Measurements from ENCODE around the gene MOCOS. TPM values are rescaled to one million over a fixed set of nuclear protein-coding genes. Genes with fewer than 3 reads are reported as not detected.
"Not testable (repeated sequence)": the region's sequence is repeated elsewhere in the genome, so short reads cannot be mapped to it uniquely, and the experiment has no call there.

Gene MOCOS
- total and polyA plus RNA-seq, 4 donors, result 0.90 to 4.4 (median 2.7) TPM

- DNase-seq (no peak), ATAC-seq (ENCODE audit: low FRiP score) (no peak)
- Histone ChIP-seq H3K4me3 (ENCODE audit: low read length in 2 of 2) (no peak overlapping the region), H3K27ac (ENCODE audit: low read depth in 1 of 2, low read length in 2 of 2) (no peak overlapping the region), H3K4me1 (ENCODE audit: control insufficient read depth in 1 of 2, insufficient read depth in 2 of 2, low read length in 2 of 2) (no peaks in the 10 kb centered on the region), H3K9me3 (ENCODE audit: control insufficient read depth, low read length) (no peaks in the 10 kb centered on the region), H3K36me3 (ENCODE audit: control insufficient read depth in 1 of 2, insufficient read depth in 2 of 2, low read length in 1 of 2) (peaks cover 0 to 2% of the 10 kb centered on the region in 2 donors), H3K27me3 (ENCODE audit: control insufficient read depth in 1 of 2, insufficient read depth in 2 of 2, low read length in 1 of 2) (no peaks in the 10 kb centered on the region)
- intact Hi-C loops (cut with DNase I), result no loop called here
- WGBS, 2 donors, result 87 to 88% methylated on average over 3 of the region's 3 CpGs
Observed at GRCh38 chr18:36217348-36217747, 30.1 kb downstream of the MOCOS start.

GRCh38 chr18:36229188-36229587 lies 41.9 kb downstream of the MOCOS start:
- no peak for DNase-seq
- Histone ChIP-seq H3K36me3 (ENCODE audit: control insufficient read depth in 1 of 2, insufficient read depth in 2 of 2, low read length in 1 of 2) (peaks cover 0 to 3% of the 10 kb centered on the region in 2 donors), H3K27ac (ENCODE audit: low read depth in 1 of 2, low read length in 2 of 2) (no peak overlapping the region), H3K9me3 (ENCODE audit: control insufficient read depth, low read length) (peaks cover 4% of the 10 kb centered on the region), H3K27me3 (ENCODE audit: control insufficient read depth in 1 of 2, insufficient read depth in 2 of 2, low read length in 1 of 2) (no peaks in the 10 kb centered on the region), H3K4me1 (ENCODE audit: control insufficient read depth in 1 of 2, insufficient read depth in 2 of 2, low read length in 2 of 2) (no peaks in the 10 kb centered on the region), H3K4me3 (ENCODE audit: low read length in 2 of 2) (no peak overlapping the region)
- 50 to 77% methylated on average over 1 of the region's 1 CpG for WGBS, 2 donors
- intact Hi-C loops (cut with DNase I), result no loop called here
- ATAC-seq (ENCODE audit: low FRiP score), result no peak

GRCh38 chr18:36240510-36240909 lies 53.2 kb downstream of the MOCOS start:
- intact Hi-C loops (cut with DNase I); H3K9me3 ChIP-seq (ENCODE audit: control insufficient read depth, low read length); ATAC-seq (ENCODE audit: low FRiP score); DNase-seq; H3K4me3 ChIP-seq (ENCODE audit: low read length in 2 of 2); H3K27ac ChIP-seq (ENCODE audit: low read depth in 1 of 2, low read length in 2 of 2); H3K36me3 ChIP-seq (ENCODE audit: control insufficient read depth in 1 of 2, insufficient read depth in 2 of 2, low read length in 1 of 2); H3K27me3 ChIP-seq (ENCODE audit: control insufficient read depth in 1 of 2, insufficient read depth in 2 of 2, low read length in 1 of 2); H3K4me1 ChIP-seq (ENCODE audit: control insufficient read depth in 1 of 2, insufficient read depth in 2 of 2, low read length in 2 of 2): not testable (repeated sequence)
- WGBS, 2 donors, result 84 to 89% methylated on average over 7 to 15 of the region's 15 CpGs

- H3K36me3 ChIP-seq (ENCODE audit: control insufficient read depth in 1 of 2, insufficient read depth in 2 of 2, low read length in 1 of 2), result no peaks in the 10 kb centered on the region
- H3K27me3 ChIP-seq (ENCODE audit: control insufficient read depth in 1 of 2, insufficient read depth in 2 of 2, low read length in 1 of 2), result no peaks in the 10 kb centered on the region
- H3K4me3 ChIP-seq (ENCODE audit: low read length in 2 of 2), result no peak overlapping the region
- H3K9me3 ChIP-seq (ENCODE audit: control insufficient read depth, low read length), result no peaks in the 10 kb centered on the region
- intact Hi-C loops (cut with DNase I), result no loop called here
- DNase-seq (no peak), ATAC-seq (ENCODE audit: low FRiP score) (no peak)
- no peak overlapping the region for H3K27ac ChIP-seq (ENCODE audit: low read depth in 1 of 2, low read length in 2 of 2)
- 89 to 93% methylated on average over 6 of the region's 6 CpGs for WGBS, 2 donors
- no peaks in the 10 kb centered on the region for H3K4me1 ChIP-seq (ENCODE audit: control insufficient read depth in 1 of 2, insufficient read depth in 2 of 2, low read length in 2 of 2)
Observed at GRCh38 chr18:36241831-36242230, 54.5 kb downstream of the MOCOS start.

- Histone ChIP-seq H3K27ac (ENCODE audit: low read depth in 1 of 2, low read length in 2 of 2) (no peak overlapping the region), H3K4me1 (ENCODE audit: control insufficient read depth in 1 of 2, insufficient read depth in 2 of 2, low read length in 2 of 2) (no peaks in the 10 kb centered on the region), H3K36me3 (ENCODE audit: control insufficient read depth in 1 of 2, insufficient read depth in 2 of 2, low read length in 1 of 2) (peaks cover 0 to 3% of the 10 kb centered on the region in 2 donors), H3K4me3 (ENCODE audit: low read length in 2 of 2) (no peak overlapping the region), H3K9me3 (ENCODE audit: control insufficient read depth, low read length) (peaks cover 2% of the 10 kb centered on the region), H3K27me3 (ENCODE audit: control insufficient read depth in 1 of 2, insufficient read depth in 2 of 2, low read length in 1 of 2) (no peaks in the 10 kb centered on the region)
- 96 to 100% methylated on average over 1 of the region's 1 CpG for WGBS, 2 donors
- no peak for DNase-seq
- ATAC-seq (ENCODE audit: low FRiP score), result no peak
- intact Hi-C loops (cut with DNase I), result no loop called here
Observed at GRCh38 chr18:36247036-36247435, 59.7 kb downstream of the MOCOS start.

- Histone ChIP-seq H3K9me3 (ENCODE audit: control insufficient read depth, low read length) (peaks cover 2% of the 10 kb centered on the region), H3K27ac (ENCODE audit: low read depth in 1 of 2, low read length in 2 of 2) (no peak overlapping the region), H3K36me3 (ENCODE audit: control insufficient read depth in 1 of 2, insufficient read depth in 2 of 2, low read length in 1 of 2) (peaks cover 0 to 3% of the 10 kb centered on the region in 2 donors), H3K4me3 (ENCODE audit: low read length in 2 of 2) (no peak overlapping the region), H3K27me3 (ENCODE audit: control insufficient read depth in 1 of 2, insufficient read depth in 2 of 2, low read length in 1 of 2) (no peaks in the 10 kb centered on the region), H3K4me1 (ENCODE audit: control insufficient read depth in 1 of 2, insufficient read depth in 2 of 2, low read length in 2 of 2) (no peaks in the 10 kb centered on the region)
- no peak for DNase-seq
- intact Hi-C loops (cut with DNase I), result no loop called here
- ATAC-seq (ENCODE audit: low FRiP score), result no peak
Observed at GRCh38 chr18:36249392-36249791, 62.1 kb downstream of the MOCOS start.

GRCh38 chr18:36250827-36251226 lies 63.5 kb downstream of the MOCOS start:
- H3K36me3 ChIP-seq (ENCODE audit: control insufficient read depth in 1 of 2, insufficient read depth in 2 of 2, low read length in 1 of 2), result peaks cover 0 to 3% of the 10 kb centered on the region in 2 donors
- ATAC-seq (ENCODE audit: low FRiP score) (no peak), DNase-seq (no peak)
- 76 to 80% methylated on average over 2 of the region's 2 CpGs for WGBS, 2 donors
- no peak overlapping the region for H3K27ac ChIP-seq (ENCODE audit: low read depth in 1 of 2, low read length in 2 of 2)
- no peaks in the 10 kb centered on the region for H3K4me1 ChIP-seq (ENCODE audit: control insufficient read depth in 1 of 2, insufficient read depth in 2 of 2, low read length in 2 of 2)
- peaks cover 2% of the 10 kb centered on the region for H3K9me3 ChIP-seq (ENCODE audit: control insufficient read depth, low read length)
- H3K27me3 ChIP-seq (ENCODE audit: control insufficient read depth in 1 of 2, insufficient read depth in 2 of 2, low read length in 1 of 2), result no peaks in the 10 kb centered on the region
- no peak overlapping the region for H3K4me3 ChIP-seq (ENCODE audit: low read length in 2 of 2)
- intact Hi-C loops (cut with DNase I), result no loop called here

- H3K27me3 ChIP-seq (ENCODE audit: control insufficient read depth in 1 of 2, insufficient read depth in 2 of 2, low read length in 1 of 2), result no peaks in the 10 kb centered on the region
- H3K27ac ChIP-seq (ENCODE audit: low read depth in 1 of 2, low read length in 2 of 2), result no peak overlapping the region
- ATAC-seq (ENCODE audit: low FRiP score) (no peak), DNase-seq (no peak)
- H3K4me1 ChIP-seq (ENCODE audit: control insufficient read depth in 1 of 2, insufficient read depth in 2 of 2, low read length in 2 of 2), result no peaks in the 10 kb centered on the region
- intact Hi-C loops (cut with DNase I), result no loop called here
- no peak overlapping the region for H3K4me3 ChIP-seq (ENCODE audit: low read length in 2 of 2)
- peaks cover 0 to 2% of the 10 kb centered on the region in 2 donors for H3K36me3 ChIP-seq (ENCODE audit: control insufficient read depth in 1 of 2, insufficient read depth in 2 of 2, low read length in 1 of 2)
- peaks cover under 1% of the 10 kb centered on the region for H3K9me3 ChIP-seq (ENCODE audit: control insufficient read depth, low read length)
- 78% methylated on average over 10 of the region's 10 CpGs for WGBS, 2 donors
Observed at GRCh38 chr18:36255072-36255698, 67.9 kb downstream of the MOCOS start.

- no peak for DNase-seq
- H3K36me3 ChIP-seq (ENCODE audit: control insufficient read depth in 1 of 2, insufficient read depth in 2 of 2, low read length in 1 of 2), result peaks cover 0 to 2% of the 10 kb centered on the region in 2 donors
- 93 to 96% methylated on average over 7 of the region's 7 CpGs for WGBS, 2 donors
Observed at GRCh38 chr18:36256094-36256493, 68.8 kb downstream of the MOCOS start.

More at GRCh38 chr18:36256094-36256493, 68.8 kb downstream of the MOCOS start:
- ATAC-seq (ENCODE audit: low FRiP score), result no peak
- H3K9me3 ChIP-seq (ENCODE audit: control insufficient read depth, low read length), result no peaks in the 10 kb centered on the region
- no peaks in the 10 kb centered on the region for H3K4me1 ChIP-seq (ENCODE audit: control insufficient read depth in 1 of 2, insufficient read depth in 2 of 2, low read length in 2 of 2)
- H3K27me3 ChIP-seq (ENCODE audit: control insufficient read depth in 1 of 2, insufficient read depth in 2 of 2, low read length in 1 of 2), result no peaks in the 10 kb centered on the region
- H3K4me3 ChIP-seq (ENCODE audit: low read length in 2 of 2), result no peak overlapping the region
- no peak overlapping the region for H3K27ac ChIP-seq (ENCODE audit: low read depth in 1 of 2, low read length in 2 of 2)
- intact Hi-C loops (cut with DNase I), result no loop called here

Measured in aorta (tissue), 5 donors.